ENCODE results near the gene MYG1. TPM values are rescaled to one million over a fixed set of nuclear protein-coding genes. Genes with fewer than 3 reads are reported as not detected.

Gene MYG1
- total and polyA plus RNA-seq, 4 experiments from 2014 or later = 46.0 to 78.2 (median 56.6) TPM

Other genes starting within 250 kb of the MYG1 start
- 1 to 10 TPM; 6.3 to 7.2 TPM for gene TNS2, start 249.6 kb upstream of the MYG1 start, total RNA-seq
- gene TNS2, start 249.6 kb upstream of the MYG1 start, polyA plus RNA-seq = under 1 TPM; 0.27 to 0.45 TPM
- 10 to 100 TPM; 54.3 to 59.3 TPM for gene SPRYD3, start 220.3 kb upstream of the MYG1 start, total RNA-seq
- 10 to 100 TPM; 54.2 to 71.7 TPM for gene SPRYD3, start 220.3 kb upstream of the MYG1 start, polyA plus RNA-seq
- gene IGFBP6, start 202.0 kb upstream of the MYG1 start, total RNA-seq = under 1 TPM in 1 of 2 experiments, not detected in 1; 0.61 TPM
- 1 to 10 TPM in 1 of 2 donors, under 1 TPM in 1; 0.53 to 1.5 TPM for gene IGFBP6, start 202.0 kb upstream of the MYG1 start, polyA plus RNA-seq
- under 1 TPM; 0.26 to 0.42 TPM for gene SOAT2, start 196.2 kb upstream of the MYG1 start, total RNA-seq
- under 1 TPM; 0.20 to 0.85 TPM for gene SOAT2, start 196.2 kb upstream of the MYG1 start, polyA plus RNA-seq
- 100 to 1,000 TPM; 109 to 113 TPM for gene ZNF740, start 119.0 kb upstream of the MYG1 start, total RNA-seq
- gene ZNF740, start 119.0 kb upstream of the MYG1 start, polyA plus RNA-seq = 1 to 10 TPM in 1 of 2 donors, under 1 TPM in 1; 0.90 to 3.5 TPM
- gene CSAD, start 118.8 kb upstream of the MYG1 start, total RNA-seq = 10 to 100 TPM; 62.5 to 64.2 TPM
- gene CSAD, start 118.8 kb upstream of the MYG1 start, polyA plus RNA-seq = 1 to 10 TPM; 1.1 to 2.9 TPM
- 100 to 1,000 TPM; 382 to 397 TPM for gene ITGB7, start 92.4 kb upstream of the MYG1 start, total RNA-seq
- gene ITGB7, start 92.4 kb upstream of the MYG1 start, polyA plus RNA-seq = 100 to 1,000 TPM; 271 to 374 TPM
- 10 to 100 TPM; 84.7 to 86.0 TPM for gene RARG, start 67.5 kb upstream of the MYG1 start, total RNA-seq
- gene RARG, start 67.5 kb upstream of the MYG1 start, polyA plus RNA-seq = 10 to 100 TPM; 13.2 to 25.1 TPM
- under 1 TPM; 0.20 to 0.55 TPM for gene ESPL1, start 31.4 kb upstream of the MYG1 start, total RNA-seq
- gene ESPL1, start 31.4 kb upstream of the MYG1 start, polyA plus RNA-seq = under 1 TPM in 1 of 2 donors, not detected in 1; 0.16 TPM
- 100 to 1,000 TPM; 717 to 718 TPM for gene PFDN5, start 4.2 kb upstream of the MYG1 start, total RNA-seq
- 1,000 to 10,000 TPM; 1,306 to 1,410 TPM for gene PFDN5, start 4.2 kb upstream of the MYG1 start, polyA plus RNA-seq
- gene AAAS, start 21.9 kb downstream of the MYG1 start, total RNA-seq = 10 to 100 TPM; 63.6 to 66.5 TPM
- 10 to 100 TPM; 32.5 to 47.8 TPM for gene AAAS, start 21.9 kb downstream of the MYG1 start, polyA plus RNA-seq
- not detected for gene SP7, start 36.7 kb downstream of the MYG1 start, total RNA-seq
- not detected for gene SP7, start 36.7 kb downstream of the MYG1 start, polyA plus RNA-seq
- 100 to 1,000 TPM; 109 to 110 TPM for gene SP1, start 80.5 kb downstream of the MYG1 start, total RNA-seq
- gene SP1, start 80.5 kb downstream of the MYG1 start, polyA plus RNA-seq = 10 to 100 TPM in 1 of 2 donors, 1 to 10 TPM in 1; 4.3 to 10.6 TPM
- gene AMHR2, start 124.2 kb downstream of the MYG1 start, total RNA-seq = not detected
- gene AMHR2, start 124.2 kb downstream of the MYG1 start, polyA plus RNA-seq = not detected
- gene PRR13, start 142.0 kb downstream of the MYG1 start, total RNA-seq = 100 to 1,000 TPM; 242 to 247 TPM
- gene PRR13, start 142.0 kb downstream of the MYG1 start, polyA plus RNA-seq = 100 to 1,000 TPM; 545 to 843 TPM
- 100 to 1,000 TPM; 848 to 858 TPM for gene PCBP2, start 152.4 kb downstream of the MYG1 start, total RNA-seq
- gene PCBP2, start 152.4 kb downstream of the MYG1 start, polyA plus RNA-seq = 100 to 1,000 TPM in 1 of 2 donors, 10 to 100 TPM in 1; 88.0 to 118 TPM
- gene MAP3K12, start 199.8 kb downstream of the MYG1 start, total RNA-seq = 10 to 100 TPM; 25.0 to 28.2 TPM
- gene MAP3K12, start 199.8 kb downstream of the MYG1 start, polyA plus RNA-seq = 1 to 10 TPM; 3.1 to 8.5 TPM
- gene TARBP2, start 201.6 kb downstream of the MYG1 start, total RNA-seq = 10 to 100 TPM; 26.9 to 37.0 TPM
- 10 to 100 TPM; 24.5 to 33.1 TPM for gene TARBP2, start 201.6 kb downstream of the MYG1 start, polyA plus RNA-seq
- not detected for gene NPFF, start 207.8 kb downstream of the MYG1 start, total RNA-seq
- not detected for gene NPFF, start 207.8 kb downstream of the MYG1 start, polyA plus RNA-seq